HG02870 (cell line): Measurements from ENCODE around the gene TOMM70.
A peak's percentile ranks its signal among the peaks of the same experiment; 100 is the strongest.
"Not testable (repeated sequence)": the region's sequence is repeated elsewhere in the genome, so short reads cannot be mapped to it uniquely, and the experiment has no call there.

ENCODE experiments used
- ATAC-seq: cut with Tn5 transposase; IDR thresholded peaks from one replicate; pipeline ENCODE4 v1.9.1; 2021; ENCODE audit warnings: mild to moderate bottlenecking, moderate library complexity; ENCODE audit not compliant: unreplicated experiment

Gene TOMM70

GRCh38 chr3:100368441-100368840 is 32.4 kb downstream of the TOMM70 start:
- ATAC-seq: no peak

GRCh38 chr3:100366424-100366823 is 34.5 kb downstream of the TOMM70 start:
- no peak for ATAC-seq

- ATAC-seq: no peak
Measured at GRCh38 chr3:100364421-100364820, 36.5 kb downstream of the TOMM70 start.

GRCh38 chr3:100361897-100362296 is 39.0 kb downstream of the TOMM70 start:
- ATAC-seq: no peak

GRCh38 chr3:100360757-100361496 is 40.0 kb downstream of the TOMM70 start:
- ATAC-seq: no peak

- no peak for ATAC-seq
Measured at GRCh38 chr3:100359035-100359434, 41.9 kb downstream of the TOMM70 start.

GRCh38 chr3:100358413-100358812 is 42.5 kb downstream of the TOMM70 start:
- ATAC-seq: no peak

GRCh38 chr3:100354850-100355249 is 46.0 kb downstream of the TOMM70 start:
- no peak for ATAC-seq

- ATAC-seq: no peak
Measured at GRCh38 chr3:100352296-100353231, 48.3 kb downstream of the TOMM70 start.

- not testable (repeated sequence) for ATAC-seq
Measured at GRCh38 chr3:100351770-100352169, 49.1 kb downstream of the TOMM70 start.

GRCh38 chr3:100348727-100349126 is 52.2 kb downstream of the TOMM70 start:
- no peak for ATAC-seq

- no peak for ATAC-seq
Measured at GRCh38 chr3:100340527-100340926, 60.4 kb downstream of the TOMM70 start.

- ATAC-seq: no peak
Measured at GRCh38 chr3:100339786-100340185, 61.1 kb downstream of the TOMM70 start.

GRCh38 chr3:100338911-100339310 is 62.0 kb downstream of the TOMM70 start:
- no peak for ATAC-seq

GRCh38 chr3:100336229-100336628 is 64.7 kb downstream of the TOMM70 start:
- ATAC-seq: not testable (repeated sequence)

GRCh38 chr3:100335434-100335833 is 65.5 kb downstream of the TOMM70 start:
- ATAC-seq: peak; percentile 52

GRCh38 chr3:100334488-100335351 is 66.2 kb downstream of the TOMM70 start, which contains the start of gene NIT2:
TSS of gene NIT2 (plus strand) at chr3:100334757. CDS start at chr3:100334792, 35 bp downstream.
- ATAC-seq: peak; percentile 89

GRCh38 chr3:100333970-100334487 is 66.9 kb downstream of the TOMM70 start:
- peak; percentile 20 for ATAC-seq

GRCh38 chr3:100333051-100333450 is 67.8 kb downstream of the TOMM70 start:
- no peak for ATAC-seq

GRCh38 chr3:100331660-100332059 is 69.2 kb downstream of the TOMM70 start:
- no peak for ATAC-seq

- ATAC-seq: no peak
Measured at GRCh38 chr3:100330651-100331050, 70.2 kb downstream of the TOMM70 start.
